NCI-H774 (cell line): ENCODE results near the gene IGF2.
"Not testable (repeated sequence)": the region's sequence is repeated elsewhere in the genome, so short reads cannot be mapped to it uniquely, and the experiment has no call there.

Source experiments
- DNase-seq: peaks from one replicate; lab custom pipeline; 2025; lab: John Stamatoyannopoulos, UW

Gene IGF2

DNA sequence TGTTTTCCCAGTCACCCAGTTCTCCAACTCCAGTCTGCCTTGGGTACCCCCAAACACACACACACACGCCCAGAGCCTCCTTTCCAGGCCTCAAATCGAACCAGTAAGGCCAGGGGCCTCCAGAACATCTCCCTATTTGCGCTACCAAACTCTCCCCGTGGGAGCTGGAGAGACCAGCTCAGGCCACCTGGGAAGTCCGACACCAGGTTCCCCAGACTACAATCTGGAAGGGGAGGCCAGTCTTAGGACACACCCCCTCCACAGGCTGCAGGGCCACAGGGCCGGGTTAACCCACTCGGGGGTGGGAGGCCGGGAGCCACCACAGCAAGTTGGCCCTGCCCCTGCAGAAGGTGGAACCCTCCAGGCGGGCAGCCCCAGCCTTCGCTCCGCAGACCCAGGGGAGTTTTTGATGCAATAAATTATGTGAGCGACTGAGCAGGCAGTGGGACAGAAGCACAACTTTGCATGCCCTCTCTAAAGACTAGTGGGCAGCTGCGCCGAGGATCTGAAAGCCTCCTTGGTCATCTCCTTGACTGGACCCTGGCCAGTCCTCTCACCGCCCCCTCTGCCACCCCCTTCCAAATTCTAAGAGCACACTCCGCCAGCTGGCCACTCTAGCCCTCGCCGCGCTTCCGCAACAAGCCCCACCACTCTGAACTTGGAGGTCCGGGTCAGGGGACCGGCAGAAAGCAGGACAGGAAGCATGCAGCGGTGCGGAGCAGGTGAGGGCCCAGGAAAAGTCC is 2.8 kb downstream of the IGF2 start:
- DNase-seq: no peak

GRCh38 chr11:2135648-2136201 is 3.5 kb downstream of the IGF2 start:
- DNase-seq: no peak

- DNase-seq: no peak
These were observed 4.1 kb downstream of the IGF2 start for GRCh38 chr11:2135018-2135569.

- no peak for DNase-seq
These were observed 4.9 kb downstream of the IGF2 start for GRCh38 chr11:2134022-2135010.

DNA sequence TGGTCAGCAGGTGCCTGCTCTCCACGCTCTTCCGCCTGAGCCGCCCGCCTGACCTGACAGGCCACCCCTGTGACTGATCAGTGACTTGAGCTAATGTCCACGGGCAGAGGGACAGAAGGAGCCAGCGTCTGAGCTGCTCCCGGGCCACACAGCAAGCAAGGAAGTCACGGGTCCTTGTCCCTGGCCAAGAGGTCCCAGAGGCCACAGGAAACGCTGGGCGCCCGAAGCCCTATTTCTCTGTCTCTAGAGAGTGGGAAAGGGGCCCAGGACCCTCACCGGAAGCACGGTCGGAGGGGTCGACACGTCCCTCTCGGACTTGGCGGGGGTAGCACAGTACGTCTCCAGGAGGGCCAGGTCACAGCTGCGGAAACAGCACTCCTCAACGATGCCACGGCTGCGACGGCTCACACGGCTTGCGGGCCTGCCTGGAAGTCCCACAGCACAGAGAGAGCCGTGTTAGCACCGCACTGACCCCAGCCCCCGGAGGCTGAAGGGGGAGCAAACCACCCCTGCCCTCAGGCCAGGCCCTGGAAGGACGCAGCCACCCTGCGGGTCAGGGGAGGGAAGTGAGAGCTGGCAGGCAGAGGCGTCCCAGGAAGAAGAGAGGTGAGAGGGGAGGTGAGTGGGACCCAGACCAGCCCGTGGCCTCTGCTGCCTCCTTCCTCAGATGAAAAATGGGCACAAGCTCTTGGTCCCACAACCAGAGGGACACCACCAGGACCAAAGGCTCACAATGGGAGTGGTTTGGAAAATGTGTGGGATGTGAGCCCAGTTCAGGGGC is 5.8 kb downstream of the IGF2 start:
- DNase-seq: no peak

DNA sequence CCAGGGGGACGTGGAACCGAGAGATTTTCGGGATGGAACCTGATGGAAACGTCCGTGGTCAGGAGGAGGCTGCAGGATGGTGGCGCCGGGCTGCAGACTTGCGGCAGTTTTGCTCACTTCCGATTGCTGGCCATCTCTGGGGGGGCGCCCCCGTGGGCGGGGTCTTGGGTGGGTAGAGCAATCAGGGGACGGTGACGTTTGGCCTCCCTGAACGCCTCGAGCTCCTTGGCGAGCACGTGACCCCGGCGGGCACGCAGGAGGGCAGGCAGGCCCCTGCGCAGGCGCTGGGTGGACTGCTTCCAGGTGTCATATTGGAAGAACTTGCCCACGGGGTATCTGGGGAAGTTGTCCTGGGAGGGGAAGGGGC is 6.3 kb downstream of the IGF2 start:
- no peak for DNase-seq

DNA sequence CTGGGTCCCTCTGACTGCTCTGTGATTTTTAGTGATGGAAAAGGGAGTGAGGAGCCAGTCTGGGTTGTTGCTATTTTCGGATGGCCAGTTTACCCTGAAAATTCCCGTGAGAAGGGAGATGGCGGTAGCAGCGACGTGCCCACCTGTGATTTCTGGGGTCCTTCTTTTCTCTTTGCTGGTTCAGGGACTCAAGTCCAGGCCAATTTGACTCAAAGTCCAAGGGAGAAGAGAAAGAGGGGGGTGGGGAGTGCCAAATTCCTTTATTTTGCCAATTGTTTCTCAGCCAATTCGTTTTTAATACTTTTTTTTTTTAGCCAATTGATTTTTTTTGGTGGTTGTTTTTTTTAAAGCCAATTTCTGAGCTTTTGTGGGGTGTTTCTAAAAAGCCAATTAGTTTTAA is 6.9 kb downstream of the IGF2 start:
- DNase-seq: no peak

GRCh38 chr11:2131371-2132236 is 7.6 kb downstream of the IGF2 start:
- DNase-seq: no peak

DNA sequence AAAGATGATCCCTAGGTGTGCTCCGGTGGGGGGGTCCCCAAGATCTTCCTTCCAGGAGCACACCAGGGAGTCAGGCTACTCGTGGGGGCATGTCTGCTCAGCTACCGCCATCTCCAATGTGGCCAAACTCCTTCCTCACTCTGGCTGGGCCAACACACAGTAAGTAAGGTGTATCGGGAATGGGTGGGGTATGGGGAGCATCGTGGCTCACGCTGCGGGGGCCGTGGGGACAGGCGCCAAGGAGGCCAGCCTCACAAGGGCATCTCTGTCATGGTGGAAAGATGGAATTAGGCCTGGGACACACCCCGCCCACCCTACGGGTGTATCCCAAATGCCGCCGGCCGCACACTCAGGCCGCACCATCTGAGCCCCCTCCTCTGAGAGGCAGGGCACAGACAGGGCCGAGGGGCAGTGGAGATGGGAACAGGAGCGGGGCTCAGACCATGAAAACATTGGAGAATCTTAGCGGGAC is 8.3 kb downstream of the IGF2 start:
- no peak for DNase-seq

GRCh38 chr11:2129699-2130366 is 9.4 kb downstream of the IGF2 start:
- no peak for DNase-seq

DNA sequence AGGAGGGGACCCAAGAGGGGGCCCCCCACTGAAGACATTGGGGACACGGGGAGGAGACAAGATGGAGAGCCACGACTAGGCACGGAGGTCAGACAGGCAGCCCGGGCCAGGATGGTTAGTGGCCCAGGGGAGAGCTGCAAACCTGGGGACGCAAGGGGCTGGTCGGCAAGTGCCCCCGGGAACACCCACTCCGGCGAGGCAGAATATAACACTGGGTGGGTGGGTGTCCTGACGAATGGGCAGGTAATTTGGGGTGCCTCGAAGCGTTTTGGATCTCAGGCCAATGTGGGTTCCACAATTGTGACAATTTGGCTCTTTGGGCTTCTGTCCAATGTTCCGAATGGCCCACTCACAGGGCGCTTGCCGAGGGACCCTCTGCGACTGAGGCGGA is 9.9 kb downstream of the IGF2 start:
- DNase-seq: no peak

DNA sequence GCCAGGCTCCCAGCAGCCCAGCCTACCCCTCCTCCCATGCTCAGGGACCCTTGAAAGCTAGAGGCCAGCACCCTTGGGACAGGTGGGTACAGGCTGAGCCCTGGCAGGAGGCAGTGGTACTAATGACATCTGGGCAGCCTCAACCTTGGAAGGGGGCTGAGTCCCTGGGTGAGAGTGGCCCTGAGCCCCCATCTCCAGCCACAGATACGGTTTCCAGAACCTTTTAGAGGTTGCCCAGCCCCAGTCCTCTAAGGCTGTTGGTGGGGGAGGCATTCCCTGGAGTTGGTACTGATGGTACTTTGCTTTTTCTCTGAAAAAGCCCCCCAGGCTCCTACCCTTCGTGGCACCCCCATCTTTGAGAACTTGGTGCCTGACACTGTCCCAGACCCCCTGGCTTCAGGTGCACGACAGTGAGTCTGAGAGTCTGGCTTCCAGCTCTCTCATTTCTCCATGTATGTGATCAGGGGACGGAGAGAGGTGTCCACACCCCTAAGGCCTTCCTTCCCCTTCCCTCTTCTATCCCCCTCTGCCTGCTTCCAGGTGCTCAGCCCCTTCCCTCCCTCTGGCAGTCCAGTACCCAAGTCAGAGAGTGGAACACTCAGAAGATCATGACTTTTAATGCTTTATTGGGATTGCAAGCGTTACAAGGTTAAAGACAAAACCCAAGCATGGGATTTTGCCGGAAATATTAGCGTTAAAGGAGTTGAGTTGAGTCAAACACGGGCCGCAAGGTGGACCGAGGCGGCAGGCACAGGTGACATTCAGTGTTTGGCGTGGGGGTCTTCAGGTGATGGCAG is 10.5 kb downstream of the IGF2 start:
- DNase-seq: no peak

DNA sequence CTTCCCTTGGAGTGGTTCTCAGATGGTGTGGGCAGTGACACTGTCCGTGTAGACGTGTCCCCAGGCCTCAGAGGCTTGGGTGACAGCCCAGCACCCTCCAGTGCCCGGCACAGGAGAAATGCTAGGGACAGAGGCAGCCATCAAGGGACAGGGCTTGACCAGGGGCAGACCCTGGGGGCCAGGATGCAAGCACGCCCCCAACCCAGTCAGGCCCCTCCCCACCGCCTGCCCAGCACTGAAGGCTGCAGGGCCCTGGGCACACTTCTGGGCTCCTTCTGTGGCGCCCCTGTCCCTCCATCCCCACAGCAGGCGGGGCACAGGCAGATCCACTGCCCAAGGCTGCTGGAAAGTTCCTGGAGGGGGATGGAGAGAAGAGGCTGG is 11.1 kb downstream of the IGF2 start:
- DNase-seq: no peak

DNA sequence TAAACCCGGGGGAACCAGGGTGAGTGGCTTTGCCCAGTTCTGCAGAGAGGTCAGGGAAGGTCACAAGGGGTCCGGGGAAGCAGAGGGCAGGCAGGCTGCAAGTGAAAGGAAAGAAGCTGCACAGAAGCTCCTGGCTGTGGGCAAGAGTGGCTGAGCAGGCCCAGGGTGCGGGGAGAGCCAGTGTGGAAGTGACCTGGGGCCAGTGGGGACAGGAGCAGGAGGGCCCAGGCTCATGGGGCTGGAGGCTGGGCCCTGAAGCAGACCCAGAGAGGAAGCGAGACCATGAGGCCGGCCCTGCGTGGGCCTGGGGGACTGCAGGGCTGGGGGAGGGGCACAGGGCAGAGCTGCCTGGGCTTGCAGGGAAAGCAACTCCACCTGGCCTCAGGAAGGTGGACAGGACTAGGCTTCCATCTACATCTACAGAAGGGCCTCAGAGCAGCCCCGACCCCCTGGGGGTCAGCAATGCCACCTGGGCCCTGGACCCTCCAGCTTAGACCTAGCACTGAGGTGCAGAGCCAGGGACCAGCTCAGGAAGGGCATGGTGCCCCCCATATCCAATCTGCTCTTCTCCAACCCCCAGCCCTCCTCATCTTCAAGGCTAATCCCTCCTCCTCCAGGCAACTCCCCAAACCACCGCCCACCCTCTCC is 11.6 kb downstream of the IGF2 start:
- no peak for DNase-seq

DNA sequence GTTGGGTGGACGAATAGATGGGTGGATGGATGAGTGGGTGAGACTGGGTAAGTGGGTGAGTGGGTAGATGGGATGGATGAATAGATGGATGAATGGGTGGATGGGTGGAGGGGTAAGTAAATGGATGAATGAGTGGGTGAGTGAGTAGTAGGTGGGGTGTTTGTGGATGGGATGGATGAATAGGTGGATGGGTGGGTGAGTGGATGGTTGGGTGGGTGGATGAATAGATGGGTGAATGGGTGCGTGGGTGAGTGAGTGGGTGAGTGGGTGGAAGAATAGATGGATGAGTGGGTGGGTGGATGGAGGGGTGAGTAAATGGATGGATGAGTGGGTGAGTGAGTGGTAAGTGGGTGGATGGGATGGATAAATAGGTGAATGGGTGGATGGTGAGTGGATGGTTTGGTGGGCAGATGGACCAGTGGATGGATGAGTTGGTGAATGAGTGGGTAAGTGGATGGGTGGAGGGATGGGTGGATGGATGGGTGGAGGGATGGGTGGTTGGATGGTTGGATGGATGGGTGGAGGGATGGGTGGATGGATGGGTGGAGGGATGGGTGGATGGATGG is 12.6 kb downstream of the IGF2 start:
- no peak for DNase-seq

- not testable (repeated sequence) for DNase-seq
These were observed 14.3 kb downstream of the IGF2 start for GRCh38 chr11:2124736-2125484.

DNA sequence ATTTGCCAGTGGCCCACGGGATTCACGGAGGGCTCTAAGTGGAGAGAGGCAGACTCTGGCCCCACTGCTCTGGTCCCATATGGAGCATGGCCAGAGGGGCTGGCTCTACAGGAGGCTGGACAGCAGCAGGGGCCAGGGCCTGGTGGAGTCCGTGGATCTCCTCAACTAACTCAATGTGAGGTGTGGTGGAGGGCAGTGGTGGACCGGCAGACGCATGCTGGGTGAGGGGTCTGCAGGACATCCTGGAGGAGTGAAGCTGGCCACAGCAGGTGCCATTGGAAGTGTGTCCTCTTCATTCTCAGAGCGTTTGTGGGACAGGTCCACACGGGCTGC is 15.6 kb downstream of the IGF2 start:
- DNase-seq: no peak
